SH-SY5Y (cell line): ENCODE measurements around the gene ARID3A.

Experiments
- GATA2 ChIP-seq: IDR thresholded peaks from 2 replicates; pipeline ENCODE4 v1.6.1; 2011; ENCODE audit warnings: mild to moderate bottlenecking, low read depth, low read length
- GATA3 ChIP-seq: IDR thresholded peaks from 2 replicates; pipeline ENCODE4 v1.6.1; 2011; ENCODE audit warnings: low read depth, mild to moderate bottlenecking, low read length, moderate library complexity

GRCh38 chr19:1007399-1008251 is 81.8 kb downstream of the ARID3A start:
- TF ChIP-seq GATA2 = no peak
- TF ChIP-seq GATA3 = no peak
